Heart right ventricle (tissue), 16 donors: Measurements from ENCODE around the gene SRD5A1. TPM values are rescaled to one million over a fixed set of nuclear protein-coding genes. Genes with fewer than 3 reads are reported as not detected.

Experiments
- ATAC-seq, 8 donors: fragments of 200-7000 bp; cut with Tn5 transposase; one replicate each; pipeline ENCODE4 v1.9.1; 2020; ENCODE audit warnings: mild to moderate bottlenecking in 8 of 8, moderate library complexity in 8 of 8, moderate number of reproducible peaks in 1 of 8
- DNase-seq, 2 donors: peaks; one replicate each; pipeline ENCODE4 v3.0.0-alpha.2; 2020
- H3K27ac ChIP-seq, 10 donors: fragments of 200-600 bp; sonication (generic) in 2 of 10; one replicate each; pipeline versions ENCODE4 v1.5.0 to v1.8.0; 2020 to 2022; ENCODE audit warnings: mild to moderate bottlenecking in 3 of 10
- H3K27me3 ChIP-seq, 7 donors: fragments of 200-600 bp; one replicate each; pipeline ENCODE4 v1.8.0; 2021 to 2022; ENCODE audit warnings: mild to moderate bottlenecking in 2 of 7
- H3K36me3 ChIP-seq, 9 donors: fragments of 200-600 bp; sonication (generic) in 1 of 9; one replicate each; pipeline versions ENCODE4 v1.5.0 to v1.8.0; 2020 to 2022; ENCODE audit warnings: mild to moderate bottlenecking in 2 of 9
- H3K4me1 ChIP-seq, 9 donors: fragments of 200-600 bp; sonication (generic) in 1 of 9; one replicate each; pipeline versions ENCODE4 v1.5.0 to v1.8.0; 2020 to 2022; ENCODE audit warnings: mild to moderate bottlenecking in 4 of 9
- H3K4me3 ChIP-seq, 10 donors: fragments of 200-600 bp; sonication (generic) in 2 of 10; one replicate each; pipeline versions ENCODE4 v1.5.0 to v1.8.0; 2020 to 2022; ENCODE audit warnings: mild to moderate bottlenecking in 7 of 10, moderate library complexity in 2 of 10
- H3K9me3 ChIP-seq, 11 donors: fragments of 200-600 bp in 10 of 11; sonication (generic) in 2 of 11; one replicate each; pipeline versions ENCODE4 v1.5.0 to v1.8.0; 2013 to 2022; ENCODE audit warnings: mild to moderate bottlenecking in 2 of 11, control low read depth in 1 of 11, moderate library complexity in 1 of 11
- WGBS, 2 donors: extraction: QIAGEN DNeasy Blood & Tissue Kit; methylation state at CpG; one replicate each; pipeline ENCODE4 v1.1.7; 2013; ENCODE audit warnings: inconsistent platforms in 1 of 2; 5-methylcytosine and 5-hydroxymethylcytosine counted together
- intact Hi-C, 10 donors: fragments of 100-400 bp; cut with DNase I; formaldehyde crosslinking; loops; one replicate each; pipeline versions ENCODE4 v1.11.1 to v1.14.2; 2022
- polyA plus RNA-seq, 2 donors: library from polyadenylated mRNA; stranded (reverse); fragments of 200-250 nt; gene quantifications; one replicate each; pipeline ENCODE4 v1.2.3, GENCODE V29; 2013
- total RNA-seq, 10 donors: library from RNA; stranded (reverse); fragmentation: NEBNext Ultra II Directional in 3 of 10; extraction: Animal tissue kit (Norgen Biotek cat#: 25700) in 3 of 10; gene quantifications; one replicate each; pipeline versions ENCODE4 v1.2.1 to v1.2.4, GENCODE V29; 2021 to 2023
- TF ChIP-seq, protein P1 (sequence below), 9 donors: fragments of 200-600 bp; sonication (generic) in 2 of 9; IDR thresholded peaks; one replicate each; pipeline versions ENCODE4 v1.5.0 to v1.8.0; 2021 to 2022; ENCODE audit warnings: antibody characterized with exemption in 9 of 9, mild to moderate bottlenecking in 5 of 9, moderate library complexity in 1 of 9
- donor health status: Arrhythmogenic right ventricular cardiomyopathy.
- donor health status: ischemic (EF 13 %, LVEDD 7.1; RV severe dilation, severe dysfunction).
- donor health status: healthy with polysubstance abuse.
- donor health status: DM: no; HTN: yes; CAD: no.
- donor health status: DM: no; HTN: no; CAD: no.
- donor health status: ischemic (EF 25% LVEDD 6.9; RV normal size, moderate dysfunction).
- donor health status: ischemic (EF 25% LVEDD 5.7; RV mildly dilated, moderate dysfunction).
- donor health status: healthy.
- donor health status: DM: yes; HTN: yes; CAD: no.
- donor health status: Ischemic cardiomyopathy.
- donor health status: ischemic (EF 35%, LVEDD 5.7; RV mildly dilated, moderate dysfunction).
- donor health status: nonischemic (EF 11% LVEDD 7.7; RV severe dilation, severe dysfunction).
- donor health status: DM: yes; HTN: yes; CAD: no.
- donor health status: PGD.
- donor health status: ischemic (EF 29% LVEDD 5.4; RV normal size, mild dysfunction).
- donor health status: nonischemic (EF 23%, LVEDD 6.1; RV moderate dilation, normal function).

The SRD5A1 gene
- total and polyA plus RNA-seq, 12 donors, result 1.0 to 5.5 (median 3.1) TPM

DNA sequence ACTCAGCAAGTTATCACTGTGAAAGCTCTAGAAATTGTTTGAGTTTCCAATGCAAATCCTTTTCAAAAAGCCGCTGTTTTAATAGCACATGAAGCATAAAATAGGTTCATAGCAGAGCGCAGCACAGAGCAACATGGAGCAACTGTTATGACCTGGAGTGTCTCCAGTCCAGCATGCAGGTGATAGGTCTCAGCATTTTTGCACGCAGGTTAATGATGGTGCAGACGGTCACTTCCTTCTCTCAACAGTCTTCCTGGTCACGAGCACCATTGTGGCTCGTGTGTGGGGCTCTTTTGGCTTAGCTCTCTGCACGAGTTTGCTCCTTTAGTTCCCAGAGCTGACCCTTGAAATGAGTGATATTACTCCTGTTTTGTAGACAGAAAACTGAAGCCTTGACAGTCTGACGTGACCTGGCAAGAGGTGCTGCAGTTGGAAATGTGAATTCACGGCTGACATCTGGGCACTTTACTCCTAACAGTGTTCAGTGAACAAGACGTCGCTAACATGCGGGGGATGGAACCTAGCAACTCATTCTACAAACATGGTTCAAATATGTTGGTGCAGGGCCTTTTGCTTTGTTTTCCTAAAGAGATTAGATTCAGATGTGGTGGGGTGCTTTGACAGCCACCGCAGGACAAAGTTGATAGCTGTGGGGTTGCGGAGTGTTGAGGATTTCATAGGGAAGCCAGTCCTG lies 90.0 kb downstream of the SRD5A1 start:
- intact Hi-C loops, result no loop called here
- TF ChIP-seq, protein P1, sequence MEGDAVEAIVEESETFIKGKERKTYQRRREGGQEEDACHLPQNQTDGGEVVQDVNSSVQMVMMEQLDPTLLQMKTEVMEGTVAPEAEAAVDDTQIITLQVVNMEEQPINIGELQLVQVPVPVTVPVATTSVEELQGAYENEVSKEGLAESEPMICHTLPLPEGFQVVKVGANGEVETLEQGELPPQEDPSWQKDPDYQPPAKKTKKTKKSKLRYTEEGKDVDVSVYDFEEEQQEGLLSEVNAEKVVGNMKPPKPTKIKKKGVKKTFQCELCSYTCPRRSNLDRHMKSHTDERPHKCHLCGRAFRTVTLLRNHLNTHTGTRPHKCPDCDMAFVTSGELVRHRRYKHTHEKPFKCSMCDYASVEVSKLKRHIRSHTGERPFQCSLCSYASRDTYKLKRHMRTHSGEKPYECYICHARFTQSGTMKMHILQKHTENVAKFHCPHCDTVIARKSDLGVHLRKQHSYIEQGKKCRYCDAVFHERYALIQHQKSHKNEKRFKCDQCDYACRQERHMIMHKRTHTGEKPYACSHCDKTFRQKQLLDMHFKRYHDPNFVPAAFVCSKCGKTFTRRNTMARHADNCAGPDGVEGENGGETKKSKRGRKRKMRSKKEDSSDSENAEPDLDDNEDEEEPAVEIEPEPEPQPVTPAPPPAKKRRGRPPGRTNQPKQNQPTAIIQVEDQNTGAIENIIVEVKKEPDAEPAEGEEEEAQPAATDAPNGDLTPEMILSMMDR (IDR thresholded peaks at IDR 0.05), result no peak
- Histone ChIP-seq H3K27me3 (no peaks in the 10 kb centered on the region), H3K9me3 (no peaks in the 10 kb centered on the region), H3K27ac (peak overlapping the region in 5 of 10 donors; percentile 52 to 90 (median 76)), H3K4me3 (no peak overlapping the region), H3K4me1 (peaks cover 3 to 100% (median 79%) of the 10 kb centered on the region in 9 donors), H3K36me3 (peaks cover 0 to 25% (median 0%) of the 10 kb centered on the region in 9 donors)
- 55 to 59% methylated on average over 14 of the region's 14 CpGs for WGBS, 2 donors
- DNase-seq, result no peak
- ATAC-seq, result no peak

DNA sequence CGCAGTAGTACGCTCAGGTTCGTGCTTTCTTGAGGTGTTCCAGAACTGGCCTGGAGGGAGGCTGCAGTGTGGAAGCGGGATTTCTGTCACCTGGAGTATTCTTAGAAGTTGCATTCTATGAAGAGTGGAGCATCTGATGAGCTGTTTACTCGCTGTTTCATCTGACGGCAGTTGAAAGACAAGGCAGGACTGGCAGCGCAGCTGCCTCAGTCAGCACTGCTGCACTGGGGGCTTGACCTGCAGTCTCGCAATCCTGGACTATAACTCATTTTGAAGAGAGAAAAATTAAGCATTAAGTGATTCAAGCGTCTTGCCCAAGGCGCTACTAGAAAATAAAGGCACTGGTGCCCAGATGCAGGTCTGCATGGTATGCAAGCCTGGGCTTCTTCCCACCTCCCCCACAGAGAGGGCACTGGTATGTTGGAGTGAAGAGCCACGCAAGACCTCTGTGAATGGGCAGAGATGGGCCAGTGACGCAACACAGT lies 90.6 kb downstream of the SRD5A1 start:
- ATAC-seq, result no peak
- 91 to 95% methylated on average over 12 of the region's 12 CpGs for WGBS, 2 donors
- peaks cover 0 to 20% (median 0%) of the 10 kb centered on the region in 9 donors for H3K36me3 ChIP-seq
- H3K4me1 ChIP-seq, result peaks cover 3 to 99% (median 74%) of the 10 kb centered on the region in 9 donors
- intact Hi-C loops, result no loop called here
- H3K27me3 ChIP-seq, result no peaks in the 10 kb centered on the region
- H3K4me3 ChIP-seq, result no peak overlapping the region
- H3K9me3 ChIP-seq, result no peaks in the 10 kb centered on the region
- no peak for DNase-seq
- H3K27ac ChIP-seq, result no peak overlapping the region
- TF ChIP-seq, protein P1 (IDR thresholded peaks at IDR 0.05), result no peak

Other genes starting within 250 kb of the SRD5A1 start
- gene UBE2QL1, start 184.6 kb upstream of the SRD5A1 start, total RNA-seq, result 10 to 100 TPM; 13.0 to 26.3 (median 18.6) TPM
- gene UBE2QL1, start 184.6 kb upstream of the SRD5A1 start, polyA plus RNA-seq, result 1 to 10 TPM; 8.9 to 9.8 TPM
- gene NSUN2, start 396 bp upstream of the SRD5A1 start, total RNA-seq, result 10 to 100 TPM; 30.0 to 42.6 (median 36.1) TPM
- gene NSUN2, start 396 bp upstream of the SRD5A1 start, polyA plus RNA-seq, result 10 to 100 TPM; 27.9 to 31.5 TPM
- gene TENT4A, start 80.0 kb downstream of the SRD5A1 start, total RNA-seq, result 10 to 100 TPM in 8 of 10 donors, 1 to 10 TPM in 2; 8.8 to 13.7 (median 11.7) TPM
- gene TENT4A, start 80.0 kb downstream of the SRD5A1 start, polyA plus RNA-seq, result 1 to 10 TPM; 4.2 to 8.9 TPM